CD4-positive, alpha-beta T cell treated with Interleukin-6 at 100 ng/mL for 8 hours (primary cell): Measurements from ENCODE around the gene UBR4.
A peak's percentile ranks its signal among the peaks of the same experiment; 100 is the strongest.
"Not testable (repeated sequence)": the region's sequence is repeated elsewhere in the genome, so short reads cannot be mapped to it uniquely, and the experiment has no call there.

ENCODE experiments used
- DNase-seq: peaks from one replicate; pipeline ENCODE4 v3.0.0-alpha.2; 2020; ENCODE audit warnings: mixed read lengths, low spot score

UBR4 gene

DNA sequence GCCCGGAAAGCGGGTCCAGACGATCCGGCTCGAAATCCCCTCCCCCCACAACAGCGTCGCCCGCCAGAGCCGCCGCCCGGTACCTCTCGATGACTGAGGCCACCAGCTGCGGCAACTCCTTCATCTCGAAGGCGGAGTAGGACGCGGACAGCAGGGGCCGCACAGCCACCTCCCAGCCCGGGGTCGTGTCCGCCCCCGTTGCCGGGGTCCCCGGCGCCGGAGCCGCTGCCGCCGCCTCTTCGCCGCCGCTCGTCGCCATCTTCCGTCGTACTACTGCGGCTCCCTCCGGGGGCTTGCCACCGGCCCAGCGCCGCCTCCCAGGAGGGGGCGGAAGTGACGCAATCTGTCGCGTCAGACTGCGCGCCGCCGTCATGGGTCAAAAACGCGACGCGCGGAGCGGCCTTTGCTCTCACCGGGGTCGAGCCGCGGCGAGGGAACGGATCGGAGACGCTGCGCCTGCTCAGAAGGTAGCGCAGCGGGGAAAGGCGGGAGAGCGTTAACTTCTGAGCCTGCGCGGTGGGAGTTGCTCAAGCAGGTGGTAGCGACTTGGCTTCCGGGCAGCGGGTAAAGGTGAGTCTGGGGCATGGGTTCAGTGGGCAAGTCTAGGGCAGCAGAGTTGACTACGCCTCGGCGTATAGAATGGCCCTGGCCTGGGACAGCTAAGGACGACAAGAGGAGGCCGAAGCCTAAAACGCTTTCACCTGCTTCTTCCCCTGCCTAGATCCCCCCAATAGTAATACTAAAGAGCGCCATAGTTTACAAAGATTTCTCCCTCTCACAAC, at the start of gene UBR4:
TSS of gene UBR4 (minus strand) at position 277 of the 782 bp plus-strand sequence. CDS start at position 259, 18 bp downstream.
- DNase-seq = peak; percentile 93

DNA sequence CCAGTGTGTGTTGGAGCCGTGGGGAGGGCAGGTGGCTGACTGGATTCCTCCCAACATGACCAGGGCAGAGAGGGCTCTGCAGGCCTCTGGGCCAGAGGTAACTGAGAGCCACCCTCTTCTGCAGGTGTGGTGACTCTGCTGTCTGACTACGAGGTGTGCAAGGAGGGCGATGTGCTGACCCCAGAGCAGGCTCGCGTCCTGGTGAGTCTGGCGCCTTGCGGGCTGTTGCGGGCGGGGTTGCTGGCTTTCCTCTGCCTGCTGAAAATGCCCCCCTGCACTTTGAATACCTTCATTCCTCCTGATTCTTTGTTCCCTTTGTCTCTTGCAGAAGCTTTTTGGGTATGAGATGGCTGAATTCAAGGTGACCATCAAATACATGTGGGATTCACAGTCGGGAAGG, 48.3 kb upstream of the UBR4 start:
- no peak for DNase-seq

GRCh38 chr1:19257178-19257914, 47.3 kb upstream of the UBR4 start:
- no peak for DNase-seq

DNA sequence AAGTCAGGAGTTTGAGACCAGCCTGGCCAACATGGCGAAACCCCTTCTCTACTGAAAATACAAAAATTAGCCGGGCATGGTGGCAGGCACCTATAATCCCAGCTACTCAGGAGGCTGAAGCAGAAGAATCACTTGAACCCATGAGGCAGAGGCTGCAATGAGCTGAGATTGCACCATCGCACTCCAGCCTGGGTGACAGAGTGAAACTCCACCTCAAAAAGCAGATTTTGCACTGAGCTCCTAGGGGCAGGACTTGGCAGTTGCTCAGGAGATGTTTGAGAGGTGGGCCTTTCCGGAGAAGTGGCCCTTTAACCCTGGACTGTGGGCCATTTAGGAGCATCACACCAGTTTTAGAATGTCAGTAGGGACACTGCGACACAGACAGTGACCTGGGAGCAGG, 46.2 kb upstream of the UBR4 start:
- DNase-seq = not testable (repeated sequence)

GRCh38 chr1:19255288-19255687, 45.2 kb upstream of the UBR4 start:
- no peak for DNase-seq

- DNase-seq = no peak
Observed at GRCh38 chr1:19254416-19254815, 44.4 kb upstream of the UBR4 start.

DNA sequence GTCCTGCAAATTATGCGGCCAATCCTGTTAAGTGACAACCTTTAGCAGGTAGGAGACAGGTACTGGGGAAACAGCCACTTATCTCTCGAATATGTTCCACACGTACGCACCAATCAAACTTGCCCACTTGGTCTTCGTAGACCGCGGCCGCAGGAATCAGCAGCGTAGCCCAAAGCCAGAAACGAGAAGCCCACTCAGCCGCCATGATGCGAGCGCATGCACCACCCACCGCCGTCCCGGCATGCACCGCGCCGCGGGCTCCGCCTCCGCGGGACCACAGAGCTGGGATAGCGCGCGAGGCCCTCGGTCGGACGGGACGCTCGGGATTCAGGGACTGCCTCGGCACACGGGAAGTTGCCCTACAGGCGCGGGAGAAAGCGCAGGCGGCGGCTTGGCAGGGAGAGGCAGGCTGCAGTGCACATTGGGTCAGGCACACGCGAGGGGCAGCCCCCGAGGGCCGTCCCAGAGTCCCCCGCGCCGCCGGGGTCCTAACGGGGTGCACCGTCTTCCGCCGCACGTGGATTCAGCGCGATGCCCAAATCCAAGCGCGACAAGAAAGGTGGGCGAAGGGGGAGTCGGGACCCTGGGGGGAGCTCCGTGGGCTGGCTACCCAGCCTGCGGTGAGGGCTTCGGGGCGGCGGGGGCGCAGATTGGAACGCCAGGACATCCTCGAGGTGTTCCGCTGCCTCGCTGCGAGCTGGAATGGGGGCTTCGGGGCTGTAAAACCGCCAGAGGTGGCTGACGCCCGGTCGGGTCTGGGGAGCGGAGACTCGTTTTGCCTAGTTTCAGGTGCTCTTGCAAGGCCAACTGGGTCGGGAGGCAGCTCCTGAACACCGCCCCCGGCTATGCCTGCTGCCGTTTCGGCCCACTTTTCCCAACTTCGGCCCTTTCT, 41.5 kb upstream of the UBR4 start, which contains the start of the genes EMC1 and MRTO4:
TSS of gene EMC1 (minus strand) at position 220 of the 892 bp plus-strand sequence. CDS start at position 205, 15 bp downstream.
TSS of gene MRTO4 (plus strand) at position 501 of the 892 bp plus-strand sequence. CDS start at position 532, 31 bp downstream.
- peak; percentile 80 for DNase-seq

DNA sequence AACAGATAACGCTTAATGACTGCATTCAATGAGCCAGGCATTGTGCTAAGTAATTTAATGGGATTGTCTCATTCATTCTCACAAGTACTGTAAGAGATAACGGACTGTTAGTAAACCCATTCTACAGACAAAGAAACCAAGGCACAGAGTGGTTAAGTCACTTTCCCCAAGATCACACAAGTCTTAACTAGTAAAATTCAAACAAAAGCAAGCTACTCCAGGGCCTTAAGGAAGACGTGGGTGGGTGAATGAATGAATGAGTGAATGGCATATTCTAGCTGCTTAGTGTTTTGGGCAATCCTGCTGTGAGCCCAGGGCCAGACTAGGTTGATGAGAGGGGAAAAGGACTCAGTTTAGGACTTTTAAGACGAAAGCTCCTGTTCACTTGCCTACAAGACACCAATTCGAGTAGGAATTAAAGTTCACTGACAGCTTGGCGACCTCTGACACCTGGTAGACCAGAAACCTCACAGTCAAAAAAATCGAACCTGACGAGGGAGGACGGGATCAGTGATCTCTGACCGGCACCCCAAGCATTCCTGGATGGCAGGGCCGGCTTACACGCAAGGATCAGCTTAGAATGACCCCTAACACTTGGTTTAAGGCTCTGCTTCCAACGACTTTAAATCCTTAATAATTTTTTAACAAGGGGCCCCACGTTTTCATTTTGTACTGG, 40.7 kb upstream of the UBR4 start:
- DNase-seq = no peak

GRCh38 chr1:19240673-19241538, 30.8 kb upstream of the UBR4 start:
- peak; percentile 58 for DNase-seq

GRCh38 chr1:19239876-19240275, 29.8 kb upstream of the UBR4 start:
- no peak for DNase-seq

GRCh38 chr1:19234224-19234623, 24.2 kb upstream of the UBR4 start:
- DNase-seq = no peak

- DNase-seq = no peak
Observed at GRCh38 chr1:19232524-19232846, 22.4 kb upstream of the UBR4 start.

GRCh38 chr1:19231736-19232523, 21.9 kb upstream of the UBR4 start:
- DNase-seq = not testable (repeated sequence)

GRCh38 chr1:19229828-19230325, 19.8 kb upstream of the UBR4 start:
- DNase-seq = no peak

DNA sequence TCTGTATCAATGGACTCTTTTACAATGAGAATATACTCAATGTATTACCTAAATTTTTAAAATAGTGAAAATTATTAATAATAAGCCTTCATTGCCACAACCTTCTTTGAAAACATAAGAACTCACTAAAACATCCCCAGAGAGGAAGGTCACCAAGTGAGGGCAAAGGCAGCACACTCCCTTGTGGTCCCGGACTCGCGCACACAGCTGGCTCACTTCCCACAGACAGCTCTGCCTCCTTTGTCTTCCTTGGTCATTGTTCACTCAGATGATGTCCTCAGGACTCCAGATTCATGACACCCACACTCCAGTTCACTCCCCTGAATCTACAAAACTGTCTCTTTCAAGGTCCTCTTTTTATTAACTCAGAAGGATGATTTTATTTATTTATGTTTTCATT, 19.2 kb upstream of the UBR4 start:
- no peak for DNase-seq

DNA sequence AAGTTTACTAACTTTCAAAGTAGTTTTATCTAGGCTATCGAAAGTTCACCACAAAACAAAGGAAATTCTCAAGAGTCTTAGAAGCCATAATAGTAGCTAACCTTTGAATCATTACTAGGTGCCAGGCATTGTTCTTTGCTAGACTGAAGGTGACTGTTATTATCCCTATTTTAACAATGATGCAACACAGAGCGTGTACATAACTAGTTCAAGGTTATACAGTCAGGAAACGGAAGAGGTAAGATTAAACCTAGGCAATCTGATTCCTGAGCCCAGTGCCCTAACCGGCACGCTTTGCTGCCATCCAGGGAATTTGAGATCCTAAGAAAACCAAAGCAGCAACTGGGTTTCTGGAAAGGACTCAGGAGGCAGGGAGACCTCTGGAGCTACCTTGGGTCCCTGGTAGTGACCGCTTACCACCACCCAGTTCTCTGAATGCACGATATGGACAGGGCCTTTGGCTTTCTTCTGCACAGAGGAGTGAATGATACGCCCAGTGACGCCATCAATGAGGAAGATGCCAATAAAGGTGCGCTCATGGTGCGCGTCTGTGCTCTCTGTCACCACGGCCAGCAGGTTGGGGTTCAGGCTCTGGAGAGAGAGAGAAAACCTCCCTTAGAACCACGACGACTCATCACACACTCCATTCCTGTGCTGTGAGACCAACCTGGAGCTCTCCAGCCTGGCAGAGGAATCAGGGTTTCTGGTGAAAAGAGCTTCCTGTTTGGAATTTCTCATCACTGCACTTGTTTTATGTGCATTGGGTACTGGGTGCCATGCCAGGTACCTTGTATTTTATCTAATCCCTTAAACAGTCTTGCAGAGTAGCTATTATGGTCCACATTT, 13.1 kb upstream of the UBR4 start:
- no peak for DNase-seq

DNA sequence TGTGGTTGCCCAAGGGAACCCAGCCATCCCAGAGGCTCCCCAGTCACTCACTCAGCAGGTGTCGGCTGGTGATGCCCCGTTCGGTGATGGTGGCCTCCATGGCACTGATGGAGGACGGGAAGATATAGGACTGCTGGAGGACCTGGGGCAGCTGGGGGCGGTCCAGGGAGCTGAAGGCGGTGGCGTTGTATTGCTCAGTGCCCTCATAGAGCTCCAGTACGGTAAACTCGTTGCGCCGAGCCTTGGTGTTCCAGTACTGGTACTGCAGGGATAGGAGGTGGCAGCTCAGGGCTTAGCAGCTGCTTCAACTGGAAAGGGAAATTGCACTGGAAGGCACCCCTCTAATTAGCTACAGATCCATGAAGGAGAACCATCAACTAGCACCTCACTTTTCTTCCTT, 12.5 kb upstream of the UBR4 start:
- DNase-seq = no peak

GRCh38 chr1:19220991-19221390, 10.9 kb upstream of the UBR4 start:
- DNase-seq = no peak
